Skeletal muscle satellite cell (primary cell): ENCODE measurements around the gene NIN.

Source experiments
- H3K27me3 ChIP-seq: 2 replicates; pipeline ENCODE4 v1.7.0; 2013; ENCODE audit warnings: low read length; ENCODE audit not compliant: control insufficient read depth, insufficient read depth
- H3K36me3 ChIP-seq: 2 replicates; pipeline ENCODE4 v1.7.0; 2013; ENCODE audit warnings: mild to moderate bottlenecking, control low read depth, low read length; ENCODE audit not compliant: insufficient read depth
- H3K4me1 ChIP-seq: 2 replicates; pipeline ENCODE4 v1.7.0; 2013; ENCODE audit warnings: low read length; ENCODE audit not compliant: control insufficient read depth, insufficient read depth
- H3K4me2 ChIP-seq: 2 replicates; pipeline ENCODE4 v1.7.0; 2013; ENCODE audit warnings: mild to moderate bottlenecking, low read length
- H3K4me3 ChIP-seq: 2 replicates; pipeline ENCODE4 v1.7.0; 2013; ENCODE audit warnings: low read length
- H3K9ac ChIP-seq: 2 replicates; pipeline ENCODE4 v1.7.0; 2013; ENCODE audit warnings: mild to moderate bottlenecking, low read depth, low read length, moderate library complexity
- H3K9me3 ChIP-seq: replicated peaks from 2 replicates; pipeline ENCODE4 v1.7.0; 2013; ENCODE audit warnings: mild to moderate bottlenecking, control low read depth, low read length

The NIN gene

GRCh38 chr14:50745401-50746058, 85.4 kb downstream of the NIN start:
- peaks cover 13% of the 10 kb centered on the region for H3K4me1 ChIP-seq
- no peak overlapping the region for H3K4me3 ChIP-seq
- H3K9ac ChIP-seq: no peak overlapping the region
- H3K36me3 ChIP-seq: peaks cover 16% of the 10 kb centered on the region
- H3K4me2 ChIP-seq: no peak overlapping the region
- H3K27me3 ChIP-seq: no peaks in the 10 kb centered on the region
- no peaks in the 10 kb centered on the region for H3K9me3 ChIP-seq

GRCh38 chr14:50744231-50744630, 86.7 kb downstream of the NIN start:
- Histone ChIP-seq H3K4me1 (peaks cover 13% of the 10 kb centered on the region), H3K9ac (no peak overlapping the region), H3K36me3 (peaks cover 18% of the 10 kb centered on the region), H3K4me2 (no peak overlapping the region), H3K27me3 (no peaks in the 10 kb centered on the region), H3K9me3 (no peaks in the 10 kb centered on the region), H3K4me3 (no peak overlapping the region)

GRCh38 chr14:50741567-50741966, 89.4 kb downstream of the NIN start:
- H3K4me2 ChIP-seq: no peak overlapping the region
- peaks cover 35% of the 10 kb centered on the region for H3K36me3 ChIP-seq
- no peaks in the 10 kb centered on the region for H3K9me3 ChIP-seq
- no peaks in the 10 kb centered on the region for H3K27me3 ChIP-seq
- H3K4me3 ChIP-seq: no peak overlapping the region
- H3K4me1 ChIP-seq: peaks cover 13% of the 10 kb centered on the region
- H3K9ac ChIP-seq: peak overlapping the region; percentile 18

- no peaks in the 10 kb centered on the region for H3K27me3 ChIP-seq
- no peak overlapping the region for H3K4me3 ChIP-seq
- H3K9me3 ChIP-seq: no peaks in the 10 kb centered on the region
- peak overlapping the region; percentile 18 for H3K9ac ChIP-seq
- peaks cover 13% of the 10 kb centered on the region for H3K4me1 ChIP-seq
- peaks cover 37% of the 10 kb centered on the region for H3K36me3 ChIP-seq
- H3K4me2 ChIP-seq: no peak overlapping the region
These were observed 90.1 kb downstream of the NIN start for GRCh38 chr14:50740856-50741255.

GRCh38 chr14:50739186-50739585, 91.8 kb downstream of the NIN start:
- H3K4me2 ChIP-seq: no peak overlapping the region
- no peaks in the 10 kb centered on the region for H3K9me3 ChIP-seq
- no peak overlapping the region for H3K4me3 ChIP-seq
- H3K4me1 ChIP-seq: peaks cover 13% of the 10 kb centered on the region
- H3K27me3 ChIP-seq: no peaks in the 10 kb centered on the region
- H3K9ac ChIP-seq: no peak overlapping the region
- peaks cover 43% of the 10 kb centered on the region for H3K36me3 ChIP-seq

GRCh38 chr14:50736932-50737419, 94.0 kb downstream of the NIN start:
- Histone ChIP-seq H3K27me3 (no peaks in the 10 kb centered on the region), H3K4me2 (no peak overlapping the region), H3K4me1 (peaks cover 13% of the 10 kb centered on the region), H3K9ac (no peak overlapping the region), H3K9me3 (no peaks in the 10 kb centered on the region), H3K36me3 (peaks cover 46% of the 10 kb centered on the region), H3K4me3 (no peak overlapping the region)

GRCh38 chr14:50734950-50735695, 95.8 kb downstream of the NIN start:
- Histone ChIP-seq H3K27me3 (no peaks in the 10 kb centered on the region), H3K36me3 (peaks cover 53% of the 10 kb centered on the region), H3K4me2 (no peak overlapping the region), H3K9ac (no peak overlapping the region), H3K9me3 (no peaks in the 10 kb centered on the region), H3K4me3 (no peak overlapping the region), H3K4me1 (no peaks in the 10 kb centered on the region)

- H3K36me3 ChIP-seq: peaks cover 56% of the 10 kb centered on the region
- H3K4me3 ChIP-seq: no peak overlapping the region
- H3K27me3 ChIP-seq: no peaks in the 10 kb centered on the region
- no peaks in the 10 kb centered on the region for H3K4me1 ChIP-seq
- no peak overlapping the region for H3K9ac ChIP-seq
- no peaks in the 10 kb centered on the region for H3K9me3 ChIP-seq
- H3K4me2 ChIP-seq: no peak overlapping the region
These were observed 97.5 kb downstream of the NIN start for GRCh38 chr14:50733494-50733893.

GRCh38 chr14:50728836-50729235, 102.1 kb downstream of the NIN start:
- H3K4me3 ChIP-seq: no peak overlapping the region
- peaks cover 16% of the 10 kb centered on the region for H3K4me1 ChIP-seq
- H3K4me2 ChIP-seq: no peak overlapping the region
- no peak overlapping the region for H3K9ac ChIP-seq
- peaks cover 50% of the 10 kb centered on the region for H3K36me3 ChIP-seq
- H3K9me3 ChIP-seq: no peaks in the 10 kb centered on the region
- no peaks in the 10 kb centered on the region for H3K27me3 ChIP-seq

GRCh38 chr14:50726372-50727107, 104.4 kb downstream of the NIN start:
- Histone ChIP-seq H3K36me3 (peaks cover 52% of the 10 kb centered on the region), H3K4me3 (no peak overlapping the region), H3K4me2 (peak overlapping the region; percentile 48), H3K9ac (no peak overlapping the region), H3K4me1 (peaks cover 16% of the 10 kb centered on the region), H3K27me3 (no peaks in the 10 kb centered on the region), H3K9me3 (no peaks in the 10 kb centered on the region)

GRCh38 chr14:50725761-50726160, 105.2 kb downstream of the NIN start:
- no peak overlapping the region for H3K9ac ChIP-seq
- H3K36me3 ChIP-seq: peaks cover 54% of the 10 kb centered on the region
- H3K4me1 ChIP-seq: peaks cover 16% of the 10 kb centered on the region
- no peak overlapping the region for H3K4me3 ChIP-seq
- no peak overlapping the region for H3K4me2 ChIP-seq
- H3K9me3 ChIP-seq: no peaks in the 10 kb centered on the region
- no peaks in the 10 kb centered on the region for H3K27me3 ChIP-seq
